ENCODE measurements around the gene INTS6L. TPM values are rescaled to one million over a fixed set of nuclear protein-coding genes. Genes with fewer than 3 reads are reported as not detected.
"Not testable (repeated sequence)": the region's sequence is repeated elsewhere in the genome, so short reads cannot be mapped to it uniquely, and the experiment has no call there.

INTS6L gene
- total and polyA plus RNA-seq, 2 of the 8 experiments (the other 6 are each of a cell fraction or from before 2014, with no cell fraction given) = 4.1 to 5.2 TPM

- H2BK15ac ChIP-seq (ENCODE audit: low read length) = not testable (repeated sequence)
Observed at GRCh38 chrX:135594049-135594448, 73.6 kb downstream of the INTS6L start.

GRCh38 chrX:135594453-135594852, 74.0 kb downstream of the INTS6L start:
- H3K27ac ChIP-seq (ENCODE audit: low read depth, low read length); H3K79me1 ChIP-seq (ENCODE audit: low read depth, low read length); H4K8ac ChIP-seq (ENCODE audit: extremely low read depth, insufficient read depth, low read length); H3K4me1 ChIP-seq (replicated peaks in 1 of 4; ENCODE audit: control insufficient read depth in 3 of 4, insufficient read depth in 4 of 4, low read length in 3 of 4); POLR2A ChIA-PET (ENCODE audit: partially characterized antibody); H4K20me1 ChIP-seq (replicated peaks in 1 of 2; ENCODE audit: control insufficient read depth in 1 of 2, insufficient read depth in 2 of 2, low read length in 2 of 2); H3K79me2 ChIP-seq (ENCODE audit: control insufficient read depth in 1 of 2, insufficient read depth in 2 of 2, low read length in 2 of 2); DNase-seq (ENCODE audit: low read depth in 1 of 2, low spot score in 2 of 2); H4K5ac ChIP-seq (ENCODE audit: insufficient read length, low read depth, low read length); FAIRE-seq; H2BK12ac ChIP-seq (ENCODE audit: low read depth, low read length); H3K4ac ChIP-seq (replicated peaks; ENCODE audit: insufficient read length, low read depth, low read length); H3K9me3 ChIP-seq (ENCODE audit: insufficient read depth in 2 of 2, low read depth in 1 of 2, low read length in 1 of 2); H3K4me2 ChIP-seq (ENCODE audit: insufficient read depth in 1 of 2, low read depth in 2 of 2, low read length in 2 of 2); H3K27me3 ChIP-seq (replicated peaks in 1 of 4; ENCODE audit: control insufficient read depth in 3 of 4, extremely low read depth in 1 of 4, insufficient read depth in 3 of 4, low read length in 3 of 4); H3K36me3 ChIP-seq (ENCODE audit: control insufficient read depth in 2 of 4, insufficient read depth in 4 of 4, low read length in 3 of 4); H3K23me2 ChIP-seq (ENCODE audit: low read depth, low read length); H2BK120ac ChIP-seq (replicated peaks; ENCODE audit: low read depth, low read length); H2BK5ac ChIP-seq (ENCODE audit: low read depth, low read length); H3K18ac ChIP-seq (ENCODE audit: extremely low read depth, low read length); H3K56ac ChIP-seq (replicated peaks; ENCODE audit: insufficient read length, low read depth, low read length); H3K23ac ChIP-seq (ENCODE audit: insufficient read length); H2BK15ac ChIP-seq (ENCODE audit: low read length); H3K9ac ChIP-seq (replicated peaks in 1 of 4; ENCODE audit: extremely low read depth in 1 of 4, low read depth in 3 of 4, low read length in 3 of 4); H3K14ac ChIP-seq (ENCODE audit: insufficient read length); H2BK20ac ChIP-seq (ENCODE audit: low read length); H3K4me3 ChIP-seq (ENCODE audit: extremely low read depth in 1 of 4, insufficient read depth in 2 of 4, low read depth in 3 of 4, low read length in 4 of 4); H4K91ac ChIP-seq (replicated peaks; ENCODE audit: insufficient read length, low read length); H2AFZ ChIP-seq (ENCODE audit: low read length); H2AK5ac ChIP-seq (ENCODE audit: low read depth, low read length): not testable (repeated sequence)
- CTCF ChIA-PET (ENCODE audit: partially characterized antibody) = interaction anchor here (0.7 kb wide), 1 partner anchor 45 kb away, joined by 3 read pairs; no protein-coding TSS in a partner anchor
- 73% methylated on average over 1 of the region's 1 CpG; no CpG with 5 or more reads in 1 of the 2 experiments for WGBS, 2 experiments (ENCODE audit: extremely low coverage in 1 of 2, insufficient coverage in 1 of 2, insufficient read length in 1 of 2, insufficient replicate concordance in 2 of 2, low coverage in 1 of 2, low lambda C conversion rate in 2 of 2, missing lambda C conversion rate in 1 of 2)

More at GRCh38 chrX:135594049-135594448, 73.6 kb downstream of the INTS6L start:
- H2BK120ac ChIP-seq (replicated peaks; ENCODE audit: low read depth, low read length); H2AFZ ChIP-seq (ENCODE audit: low read length); H3K36me3 ChIP-seq (ENCODE audit: control insufficient read depth in 2 of 4, insufficient read depth in 4 of 4, low read length in 3 of 4); CTCF ChIA-PET (ENCODE audit: partially characterized antibody); H3K4me1 ChIP-seq (replicated peaks in 1 of 4; ENCODE audit: control insufficient read depth in 3 of 4, insufficient read depth in 4 of 4, low read length in 3 of 4); H3K27ac ChIP-seq (ENCODE audit: low read depth, low read length); H4K20me1 ChIP-seq (replicated peaks in 1 of 2; ENCODE audit: control insufficient read depth in 1 of 2, insufficient read depth in 2 of 2, low read length in 2 of 2); H3K23ac ChIP-seq (ENCODE audit: insufficient read length); H3K79me2 ChIP-seq (ENCODE audit: control insufficient read depth in 1 of 2, insufficient read depth in 2 of 2, low read length in 2 of 2); H3K18ac ChIP-seq (ENCODE audit: extremely low read depth, low read length); H3K9me3 ChIP-seq (ENCODE audit: insufficient read depth in 2 of 2, low read depth in 1 of 2, low read length in 1 of 2); H2BK5ac ChIP-seq (ENCODE audit: low read depth, low read length); POLR2A ChIA-PET (ENCODE audit: partially characterized antibody); H3K4ac ChIP-seq (replicated peaks; ENCODE audit: insufficient read length, low read depth, low read length); H4K91ac ChIP-seq (replicated peaks; ENCODE audit: insufficient read length, low read length); H3K9ac ChIP-seq (replicated peaks in 1 of 4; ENCODE audit: extremely low read depth in 1 of 4, low read depth in 3 of 4, low read length in 3 of 4); H2BK12ac ChIP-seq (ENCODE audit: low read depth, low read length); FAIRE-seq; H3K4me3 ChIP-seq (ENCODE audit: extremely low read depth in 1 of 4, insufficient read depth in 2 of 4, low read depth in 3 of 4, low read length in 4 of 4); H3K14ac ChIP-seq (ENCODE audit: insufficient read length); DNase-seq (ENCODE audit: low read depth in 1 of 2, low spot score in 2 of 2); H4K8ac ChIP-seq (ENCODE audit: extremely low read depth, insufficient read depth, low read length); H2BK20ac ChIP-seq (ENCODE audit: low read length); H3K4me2 ChIP-seq (ENCODE audit: insufficient read depth in 1 of 2, low read depth in 2 of 2, low read length in 2 of 2); H3K56ac ChIP-seq (replicated peaks; ENCODE audit: insufficient read length, low read depth, low read length); H3K79me1 ChIP-seq (ENCODE audit: low read depth, low read length); H3K27me3 ChIP-seq (replicated peaks in 1 of 4; ENCODE audit: control insufficient read depth in 3 of 4, extremely low read depth in 1 of 4, insufficient read depth in 3 of 4, low read length in 3 of 4); H4K5ac ChIP-seq (ENCODE audit: insufficient read length, low read depth, low read length); H3K23me2 ChIP-seq (ENCODE audit: low read depth, low read length); H2AK5ac ChIP-seq (ENCODE audit: low read depth, low read length): not testable (repeated sequence)
- 100% methylated on average over 2 of the region's 2 CpGs; no CpG with 5 or more reads in 1 of the 2 experiments for WGBS, 2 experiments (ENCODE audit: extremely low coverage in 1 of 2, insufficient coverage in 1 of 2, insufficient read length in 1 of 2, insufficient replicate concordance in 2 of 2, low coverage in 1 of 2, low lambda C conversion rate in 2 of 2, missing lambda C conversion rate in 1 of 2)
